Activated T-cell treated with anti-CD3 and anti-CD28 coated beads, Interleukin-2, amount 50 U/mL, for 1 hour (primary cell): ENCODE results near the gene HSD17B12.

Experiments
- DNase-seq: peaks from one replicate; pipeline ENCODE4 v3.0.0-alpha.2; 2020

Gene HSD17B12

GRCh38 chr11:43812471-43812870, 131.9 kb downstream of the HSD17B12 start:
- DNase-seq, result no peak

DNA sequence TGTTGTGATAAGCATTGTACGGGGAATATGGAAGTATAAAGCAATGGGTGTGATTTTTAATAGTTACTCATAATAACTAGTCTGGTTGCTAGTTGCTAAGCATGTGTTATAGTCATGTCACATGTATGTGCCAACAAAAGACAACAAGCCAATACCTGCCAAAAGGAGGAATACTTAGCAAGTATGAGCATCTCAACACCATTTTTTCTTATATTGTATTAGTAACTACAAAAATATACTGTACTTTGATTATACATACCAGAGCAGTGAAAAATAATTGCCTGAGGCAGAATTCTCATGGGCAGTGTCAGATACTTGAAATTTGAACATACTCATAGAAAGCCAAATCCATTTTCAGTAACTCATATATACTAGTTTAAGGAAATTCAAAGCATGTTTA, 137.7 kb downstream of the HSD17B12 start:
- no peak for DNase-seq

- no peak for DNase-seq
These were observed 139.4 kb downstream of the HSD17B12 start for GRCh38 chr11:43819926-43820325.

GRCh38 chr11:43823316-43823715, 142.8 kb downstream of the HSD17B12 start:
- no peak for DNase-seq

DNA sequence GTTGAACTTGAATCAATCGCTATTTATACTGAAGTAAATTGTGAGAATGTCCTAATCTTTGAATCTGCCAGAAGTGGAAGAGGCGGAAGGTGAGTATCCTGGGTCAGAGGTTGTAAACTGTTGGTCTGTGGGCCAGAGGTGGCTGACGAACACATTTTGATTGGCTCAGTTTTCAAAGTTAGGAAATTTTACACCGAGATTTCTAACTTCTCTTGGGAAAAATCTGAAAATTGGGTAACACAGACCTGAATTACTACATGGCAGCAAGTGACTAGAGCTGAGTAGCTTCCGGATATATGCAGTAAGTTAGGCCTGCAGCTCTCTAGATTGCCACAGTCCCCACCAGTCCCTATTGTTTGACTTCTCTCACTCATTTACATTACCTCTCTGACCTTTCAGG, 143.3 kb downstream of the HSD17B12 start:
- DNase-seq, result no peak

DNA sequence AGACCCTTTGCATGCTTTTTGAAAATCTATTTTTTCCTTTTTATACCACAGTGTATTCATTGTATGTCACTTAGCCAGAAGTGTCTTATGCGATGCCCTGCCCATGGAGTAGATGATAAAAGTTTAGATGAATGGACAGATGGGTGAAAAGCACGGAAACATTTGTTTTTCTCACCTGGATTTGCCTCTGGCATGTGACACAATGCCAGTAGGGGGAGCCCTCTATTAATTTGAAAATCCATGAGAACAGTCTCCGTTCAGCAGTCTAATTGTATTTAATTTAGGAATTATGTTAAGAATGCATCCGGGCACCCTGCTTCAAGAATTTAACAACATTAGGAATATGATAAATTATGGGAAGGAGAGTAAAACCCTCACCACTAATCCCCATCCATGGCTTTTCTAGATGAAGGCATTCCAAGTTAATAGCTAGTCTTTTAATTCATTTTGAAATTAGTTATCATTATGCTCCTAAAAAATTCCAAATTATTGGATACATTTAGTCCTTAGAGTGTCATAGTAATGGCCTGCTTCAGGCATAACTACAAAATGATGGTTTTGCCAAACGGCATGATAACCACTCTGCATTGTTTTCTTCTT, 144.8 kb downstream of the HSD17B12 start:
- DNase-seq, result no peak

DNA sequence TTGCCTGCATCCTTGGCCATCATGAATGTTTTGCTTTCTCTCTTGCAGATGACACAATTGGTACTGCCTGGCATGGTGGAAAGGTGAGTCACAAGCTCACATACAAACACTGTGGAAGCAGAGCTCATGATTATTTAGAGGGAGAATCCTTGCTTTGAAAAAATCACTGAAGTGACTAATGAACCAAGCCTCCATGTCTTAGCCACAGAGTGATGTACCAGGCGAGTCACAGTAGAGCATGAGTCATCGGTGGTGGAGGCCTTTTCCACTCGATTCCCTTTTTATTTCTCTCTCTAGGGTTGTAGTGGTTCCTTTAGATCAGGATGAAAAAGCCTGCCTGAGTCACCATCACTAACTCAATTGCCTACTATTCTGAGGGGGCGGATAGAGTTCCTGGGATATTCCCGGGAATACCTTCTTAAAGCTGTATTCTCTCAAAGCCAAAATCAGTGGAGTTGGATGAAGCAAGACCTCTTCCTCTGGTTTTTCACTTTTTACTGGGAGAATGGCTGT, 150.4 kb downstream of the HSD17B12 start:
- no peak for DNase-seq

- no peak for DNase-seq
These were observed 152.0 kb downstream of the HSD17B12 start for GRCh38 chr11:43832536-43832935.

DNA sequence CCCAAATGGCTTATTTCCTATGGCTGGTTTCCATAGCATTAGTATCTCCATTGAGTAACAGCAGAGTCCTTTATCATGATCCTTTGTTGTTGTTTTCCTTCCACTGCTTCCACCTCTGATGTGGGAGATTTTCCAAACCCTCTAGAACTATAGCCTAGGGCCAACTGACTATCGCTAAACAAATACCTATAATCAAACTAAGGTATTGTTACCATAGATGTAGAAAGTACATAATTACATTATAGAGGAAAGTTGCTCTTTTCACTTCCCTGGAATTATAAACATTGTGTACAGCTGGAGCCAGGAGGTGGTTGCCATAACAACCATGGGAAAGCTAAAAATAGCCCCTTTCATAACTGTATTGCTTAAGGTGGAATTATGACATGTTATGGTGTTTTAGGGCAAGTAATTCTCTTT, 153.1 kb downstream of the HSD17B12 start:
- DNase-seq, result no peak

DNA sequence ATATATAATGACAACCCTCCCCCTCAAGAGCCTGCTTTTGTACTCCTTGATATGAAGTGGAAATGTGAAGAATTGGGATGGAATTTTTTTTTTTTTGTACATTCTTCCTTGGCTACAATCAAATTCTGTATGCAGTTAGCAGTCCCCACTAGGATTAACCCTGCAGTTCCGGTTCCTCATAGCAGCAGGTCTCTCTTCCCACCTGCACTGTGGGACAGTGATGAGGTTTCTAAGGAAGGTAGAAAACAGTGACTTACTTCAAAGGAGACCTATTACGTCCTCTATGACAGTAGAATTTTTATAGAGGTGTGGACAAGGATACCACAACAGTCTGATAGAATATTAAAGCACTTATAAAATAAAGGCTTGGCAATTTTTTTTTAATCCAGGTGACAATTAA, 153.7 kb downstream of the HSD17B12 start:
- DNase-seq, result no peak

DNA sequence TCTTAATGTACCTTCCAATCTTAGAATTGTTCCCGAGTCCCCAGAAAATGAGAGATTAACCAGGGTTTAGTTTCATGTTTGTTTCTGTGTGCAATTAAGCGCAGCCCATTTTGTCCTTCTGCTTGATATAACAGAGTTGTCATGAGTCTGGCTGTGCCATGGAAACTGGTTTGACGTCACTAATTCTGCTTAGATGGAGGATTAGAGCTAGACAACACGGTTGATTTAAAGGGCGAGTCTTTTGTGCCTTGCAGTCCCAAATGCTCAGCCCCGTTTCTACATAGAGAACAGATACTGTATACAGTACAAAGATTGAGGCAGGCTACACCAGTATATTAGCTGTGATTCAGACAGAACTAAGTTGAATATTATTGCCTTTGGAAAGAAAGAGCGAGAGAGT, 154.6 kb downstream of the HSD17B12 start:
- DNase-seq, result no peak

- no peak for DNase-seq
These were observed 157.3 kb downstream of the HSD17B12 start for GRCh38 chr11:43837879-43838278.

DNA sequence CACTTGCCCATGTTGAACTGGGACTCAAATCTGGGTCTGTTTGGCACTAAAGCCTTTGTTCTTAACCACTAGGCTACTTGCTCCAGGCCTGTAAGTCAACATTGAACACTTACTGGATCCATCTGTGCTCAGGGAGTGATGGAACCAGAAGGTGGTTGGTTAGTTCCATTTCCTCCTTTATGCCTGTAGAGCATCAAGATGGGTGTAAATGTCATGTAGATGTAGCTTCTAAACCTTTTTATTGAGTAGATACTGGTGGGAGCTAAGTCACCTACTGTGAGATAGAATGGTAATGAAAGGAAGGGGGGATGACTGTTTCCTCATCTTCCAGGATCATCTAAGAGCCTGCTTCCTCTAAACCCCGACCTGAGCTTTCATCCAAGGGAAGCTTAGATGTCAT, 161.5 kb downstream of the HSD17B12 start:
- DNase-seq, result no peak

GRCh38 chr11:43845816-43846215, 165.3 kb downstream of the HSD17B12 start:
- no peak for DNase-seq

- DNase-seq, result peak; percentile 51
These were observed 171.6 kb downstream of the HSD17B12 start for GRCh38 chr11:43852057-43852636.

GRCh38 chr11:43853781-43854180, 173.2 kb downstream of the HSD17B12 start:
- DNase-seq, result no peak

- no peak for DNase-seq
These were observed 176.5 kb downstream of the HSD17B12 start for GRCh38 chr11:43856993-43857392.

- no peak for DNase-seq
These were observed 180.6 kb downstream of the HSD17B12 start for GRCh38 chr11:43861141-43861540.

DNA sequence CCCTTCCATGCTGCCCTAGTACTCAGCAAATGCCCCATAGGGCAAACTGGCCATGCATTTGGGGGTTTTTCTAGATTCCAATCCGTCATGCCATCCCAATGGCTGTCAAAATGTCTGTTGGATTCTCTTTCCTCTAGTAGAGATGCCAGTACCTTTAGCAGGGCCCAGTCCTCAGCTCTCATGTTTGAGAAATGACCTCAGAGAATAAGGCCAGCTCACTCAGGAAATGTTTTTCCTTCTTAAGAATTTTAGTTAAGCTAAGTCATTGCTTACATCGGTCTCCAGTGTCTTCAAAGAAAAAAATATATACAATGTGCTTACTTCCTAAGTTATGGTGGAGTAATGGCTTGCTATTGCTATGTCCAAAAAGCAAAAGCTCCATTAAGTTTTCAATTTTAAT, 186.0 kb downstream of the HSD17B12 start:
- DNase-seq, result no peak

- no peak for DNase-seq
These were observed 186.4 kb downstream of the HSD17B12 start for GRCh38 chr11:43866969-43867368.

DNA sequence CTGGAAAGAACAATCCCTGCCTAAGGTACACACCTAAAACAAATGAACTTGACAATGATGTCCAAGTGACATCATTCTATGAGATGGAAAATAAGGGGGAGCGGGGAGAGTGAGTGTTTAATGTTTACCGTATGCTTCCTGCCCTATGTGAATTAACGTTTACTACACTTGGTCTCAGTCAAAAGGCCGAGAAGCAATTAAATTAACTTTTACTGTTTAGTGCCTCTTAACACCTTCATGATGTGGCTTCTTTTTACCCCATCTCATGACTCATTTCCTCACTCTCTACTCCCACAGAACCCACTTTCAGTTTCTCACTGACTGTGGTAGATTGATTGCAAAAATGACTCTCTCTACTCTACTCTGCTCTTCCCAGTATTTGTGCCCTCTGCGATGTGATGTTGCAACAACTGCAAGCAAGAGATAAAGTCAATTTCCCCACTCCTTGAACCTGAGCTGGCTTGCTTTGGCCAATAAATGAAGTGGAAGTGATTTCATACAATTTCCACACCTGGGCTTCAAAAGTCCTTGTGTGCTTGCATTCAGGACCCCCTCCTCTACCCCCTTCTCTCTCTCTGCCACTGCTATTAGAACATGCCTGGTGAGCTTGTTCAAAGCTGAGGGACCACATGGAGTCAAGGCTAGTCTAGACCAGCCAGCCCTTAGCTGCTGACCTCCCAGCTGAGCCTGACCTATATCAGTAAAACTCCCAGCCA, 188.5 kb downstream of the HSD17B12 start:
- DNase-seq, result no peak

GRCh38 chr11:43871051-43871450, 190.5 kb downstream of the HSD17B12 start:
- DNase-seq, result no peak

DNA sequence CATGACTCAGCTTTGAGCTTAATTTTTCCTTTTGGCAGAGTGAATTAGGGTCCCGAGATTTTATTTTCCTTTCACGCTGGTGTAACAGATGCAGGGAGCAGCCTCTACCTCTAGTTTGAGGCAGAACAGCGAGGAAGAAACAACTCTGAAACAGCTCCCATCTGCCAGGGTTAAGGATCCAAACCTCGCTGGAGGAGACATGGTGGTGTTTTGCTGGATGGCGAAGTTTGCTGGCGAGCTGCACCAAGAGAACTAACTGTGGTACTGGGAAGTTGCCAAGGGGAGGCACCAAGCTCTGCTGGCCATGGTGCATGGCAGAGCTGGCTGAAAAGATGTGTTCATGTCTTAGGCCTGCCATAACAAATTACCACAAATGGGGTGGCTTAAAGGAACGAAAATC, 192.5 kb downstream of the HSD17B12 start:
- DNase-seq, result no peak

DNA sequence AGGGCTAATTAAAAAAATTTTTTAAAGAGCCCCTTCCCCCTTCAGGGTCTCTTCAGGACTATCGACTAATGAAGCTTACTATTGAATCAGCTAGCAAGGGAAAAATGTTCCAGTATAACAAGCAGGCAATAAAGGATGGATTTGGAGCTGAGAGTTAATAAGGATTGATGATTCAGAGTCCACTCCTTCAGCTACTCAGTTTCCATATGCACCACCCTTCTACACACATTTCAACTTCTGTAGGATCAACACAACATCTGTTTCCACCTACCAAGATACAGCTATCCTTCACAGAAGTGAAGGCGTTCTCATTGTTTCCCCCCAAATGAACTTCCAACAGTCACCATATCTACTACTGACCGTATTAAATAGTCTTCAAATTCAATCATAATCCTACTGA, 193.5 kb downstream of the HSD17B12 start:
- no peak for DNase-seq
